ENCODE results near the gene TTBK1. TPM values are rescaled to one million over a fixed set of nuclear protein-coding genes. Genes with fewer than 3 reads are reported as not detected.

TTBK1 gene
- polyA plus RNA-seq, 2 of the 4 experiments (the other 2 are of a cell fraction) = 0.04 TPM; not detected in 1

DNA sequence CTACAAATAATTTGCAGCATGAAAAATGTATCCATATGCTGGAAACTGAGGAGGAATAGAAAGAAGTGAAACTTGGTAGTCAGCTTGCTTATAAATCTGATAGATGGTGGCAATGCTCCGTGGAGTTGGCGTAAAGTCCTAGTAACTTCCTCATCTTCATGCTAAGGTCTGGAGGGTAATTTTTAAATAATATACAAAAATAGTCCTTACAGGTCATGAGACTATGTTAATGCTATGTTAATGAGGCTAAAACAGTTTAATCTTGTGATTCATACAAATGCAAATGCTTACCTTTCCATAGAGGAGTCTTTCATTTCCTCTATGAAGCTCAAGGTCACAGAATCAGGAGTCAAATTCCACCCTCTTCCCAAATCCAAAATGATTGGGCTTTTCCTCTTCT, 74.7 kb downstream of the TTBK1 start:
- 88% methylated on average over 2 of the region's 2 CpGs for WGBS (ENCODE audit: missing lambda C conversion rate)
- POLR2A ChIA-PET = no interaction called here
- CTCF ChIA-PET = interaction anchor here (0.7 to 1.9 kb wide), 5 partner anchors 10 to 55 kb away, joined by 3 to 4 read pairs (median 3); partner anchors contain the start of gene CRIP3

DNA sequence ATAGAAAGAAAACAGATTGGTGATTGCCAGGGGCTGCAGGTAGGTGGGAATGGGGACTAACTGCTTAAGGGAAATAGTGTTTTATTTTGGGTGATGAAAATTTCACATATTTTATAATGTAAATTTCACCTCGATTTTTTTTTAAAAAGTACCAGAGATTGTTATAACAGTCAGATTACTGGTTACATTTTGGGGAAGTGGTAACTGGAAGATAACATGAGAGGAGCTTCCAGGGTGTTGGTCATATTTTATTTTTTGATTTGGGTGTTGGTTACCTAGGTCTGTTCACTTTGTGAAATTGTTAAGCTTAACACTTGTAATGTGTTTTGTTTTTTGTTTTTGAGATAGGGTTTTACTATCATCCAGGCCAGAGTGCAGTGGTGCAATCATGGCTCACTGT, 82.6 kb downstream of the TTBK1 start:
- DNase-seq (ENCODE audit: low read depth in 1 of 2, low spot score in 1 of 2) (no peak), FAIRE-seq (no peak), ATAC-seq (no peak)
- no peak overlapping the region for H3K4me2 ChIP-seq
- H3K27ac ChIP-seq = no peak overlapping the region
- 0 out of 3 replicates have a peak, but pooled peaks cover 3% of the 10 kb centered on the region for H3K4me1 ChIP-seq
- ChIA-PET POLR2A (no interaction called here), CTCF (interaction anchor here (0.5 to 1.9 kb wide), 4 partner anchors 9 to 263 kb away, joined by 3 to 8 read pairs (median 4); partner anchors contain the start of gene CRIP3)
- TF ChIP-seq NR3C1 (IDR thresholded peaks at IDR 0.05) (no peak), KDM5A (IDR thresholded peaks at IDR 0.05) (no peak), RNF2 (IDR thresholded peaks at IDR 0.05; ENCODE audit: borderline replicate concordance, low read depth) (no peak), RARB (CRISPR knock-in tag; IDR thresholded peaks at IDR 0.05) (no peak), RAD21 (conservative IDR thresholded peaks at IDR 0.05 in 1 of 2, IDR thresholded peaks at IDR 0.05 in 1 of 2) (no peak), ZNF302 (CRISPR knock-in tag; IDR thresholded peaks at IDR 0.05) (no peak), EHMT2 (IDR thresholded peaks at IDR 0.05; ENCODE audit: low read depth) (no peak), ELK1 (IDR thresholded peaks at IDR 0.05; ENCODE audit: low read depth, low read length) (no peak), FOXS1 (CRISPR knock-in tag; IDR thresholded peaks at IDR 0.05) (no peak), KDM1A (IDR thresholded peaks at IDR 0.05; ENCODE audit: low read depth) (no peak), RFX5 (IDR thresholded peaks at IDR 0.05) (no peak)
- TF ChIP-seq, protein P1, sequence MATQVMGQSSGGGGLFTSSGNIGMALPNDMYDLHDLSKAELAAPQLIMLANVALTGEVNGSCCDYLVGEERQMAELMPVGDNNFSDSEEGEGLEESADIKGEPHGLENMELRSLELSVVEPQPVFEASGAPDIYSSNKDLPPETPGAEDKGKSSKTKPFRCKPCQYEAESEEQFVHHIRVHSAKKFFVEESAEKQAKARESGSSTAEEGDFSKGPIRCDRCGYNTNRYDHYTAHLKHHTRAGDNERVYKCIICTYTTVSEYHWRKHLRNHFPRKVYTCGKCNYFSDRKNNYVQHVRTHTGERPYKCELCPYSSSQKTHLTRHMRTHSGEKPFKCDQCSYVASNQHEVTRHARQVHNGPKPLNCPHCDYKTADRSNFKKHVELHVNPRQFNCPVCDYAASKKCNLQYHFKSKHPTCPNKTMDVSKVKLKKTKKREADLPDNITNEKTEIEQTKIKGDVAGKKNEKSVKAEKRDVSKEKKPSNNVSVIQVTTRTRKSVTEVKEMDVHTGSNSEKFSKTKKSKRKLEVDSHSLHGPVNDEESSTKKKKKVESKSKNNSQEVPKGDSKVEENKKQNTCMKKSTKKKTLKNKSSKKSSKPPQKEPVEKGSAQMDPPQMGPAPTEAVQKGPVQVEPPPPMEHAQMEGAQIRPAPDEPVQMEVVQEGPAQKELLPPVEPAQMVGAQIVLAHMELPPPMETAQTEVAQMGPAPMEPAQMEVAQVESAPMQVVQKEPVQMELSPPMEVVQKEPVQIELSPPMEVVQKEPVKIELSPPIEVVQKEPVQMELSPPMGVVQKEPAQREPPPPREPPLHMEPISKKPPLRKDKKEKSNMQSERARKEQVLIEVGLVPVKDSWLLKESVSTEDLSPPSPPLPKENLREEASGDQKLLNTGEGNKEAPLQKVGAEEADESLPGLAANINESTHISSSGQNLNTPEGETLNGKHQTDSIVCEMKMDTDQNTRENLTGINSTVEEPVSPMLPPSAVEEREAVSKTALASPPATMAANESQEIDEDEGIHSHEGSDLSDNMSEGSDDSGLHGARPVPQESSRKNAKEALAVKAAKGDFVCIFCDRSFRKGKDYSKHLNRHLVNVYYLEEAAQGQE (IDR thresholded peaks at IDR 0.05) = no peak
- 3% methylated on average over 1 of the region's 1 CpG for WGBS (ENCODE audit: missing lambda C conversion rate)
- no peak overlapping the region for H3K4me3 ChIP-seq
- H3K9me3 ChIP-seq = no peaks in the 10 kb centered on the region

More for the DNA sequence above, 74.7 kb downstream of the TTBK1 start:
- ATAC-seq (no peak), DNase-seq (ENCODE audit: low read depth in 1 of 2, low spot score in 1 of 2) (no peak), FAIRE-seq (no peak)
- Histone ChIP-seq H3K4me3 (no peak overlapping the region), H3K4me1 (no peaks in the 10 kb centered on the region), H3K4me2 (no peak overlapping the region), H3K9me3 (no peaks in the 10 kb centered on the region), H3K27ac (no peak overlapping the region)
- TF ChIP-seq RFX5 (IDR thresholded peaks at IDR 0.05) (no peak), KDM1A (IDR thresholded peaks at IDR 0.05; ENCODE audit: low read depth) (no peak), NFE2L2 (conservative IDR thresholded peaks at IDR 0.05; ENCODE audit: low read length) (no peak), ZFP36 (IDR thresholded peaks at IDR 0.05; ENCODE audit: borderline replicate concordance, partially characterized antibody) (no peak), ESRRA (IDR thresholded peaks at IDR 0.05; ENCODE audit: borderline replicate concordance, low read length) (no peak), HOXB5 (CRISPR knock-in tag; IDR thresholded peaks at IDR 0.05) (no peak), CEBPB (IDR thresholded peaks at IDR 0.05) (no peak), ELK1 (IDR thresholded peaks at IDR 0.05; ENCODE audit: low read depth, low read length) (no peak), NPAS2 (CRISPR knock-in tag; IDR thresholded peaks at IDR 0.05; ENCODE audit: borderline replicate concordance) (no peak), EHF (CRISPR knock-in tag; IDR thresholded peaks at IDR 0.05) (no peak), POLR2A (IDR thresholded peaks at IDR 0.05; ENCODE audit: low read length) (no peak), FOSB (CRISPR knock-in tag; IDR thresholded peaks at IDR 0.05) (no peak)
- TF ChIP-seq, protein P2, sequence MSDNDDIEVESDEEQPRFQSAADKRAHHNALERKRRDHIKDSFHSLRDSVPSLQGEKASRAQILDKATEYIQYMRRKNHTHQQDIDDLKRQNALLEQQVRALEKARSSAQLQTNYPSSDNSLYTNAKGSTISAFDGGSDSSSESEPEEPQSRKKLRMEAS (IDR thresholded peaks at IDR 0.05) = no peak

All from A549 (cell line).